Endothelial cell of umbilical vein (primary cell): ENCODE results near the gene PDHA2. TPM values are rescaled to one million over a fixed set of nuclear protein-coding genes. Genes with fewer than 3 reads are reported as not detected.

ENCODE experiments used
- BruUV-seq: library from RNA; stranded (reverse); fragments of 400-500 nt; replicated peaks from 2 replicates; lab custom pipeline; 2021; lab: Mats Ljungman, UMichigan
- CTCF ChIA-PET: fragments of 300-600, 350-600 bp; sonication (Branson Sonifier 250); formaldehyde crosslinking; loops from one replicate; lab custom pipeline; 2021; ENCODE audit warnings: antibody characterized with exemption, inconsistent platforms; lab: Charles Lee
- POLR2A ChIA-PET: fragments of 300-600, 350-600 bp; sonication (Branson Sonifier 250); formaldehyde crosslinking; loops from one replicate; lab custom pipeline; 2021; ENCODE audit warnings: antibody characterized with exemption, inconsistent platforms; lab: Charles Lee
- DNase-seq: peaks from one replicate; pipeline ENCODE4 v3.0.0-alpha.2; 2011; ENCODE audit warnings: low read depth, low spot score
- FAIRE-seq: peaks from 2 replicates; lab custom pipeline; 2011; peaks lifted over from hg19 to GRCh38; lab: Jason Lieb, UNC
- H2AFZ ChIP-seq: 2 replicates; pipeline ENCODE4 v1.6.0; 2012; ENCODE audit warnings: low read depth, low read length, control low read depth, inconsistent platforms
- H3K27ac ChIP-seq: 2 replicates; pipeline ENCODE4 v1.5.1; 2011; ENCODE audit warnings: low read depth, mild to moderate bottlenecking, control low read depth, low read length, moderate library complexity; ENCODE audit not compliant: insufficient read depth
- H3K27me3 ChIP-seq, 2 experiments: 2 replicates each; pipeline versions ENCODE4 v1.6.0 to v1.6.1; 2011; ENCODE audit warnings: low read length in 2 of 2, mixed read lengths in 1 of 2; ENCODE audit not compliant: control insufficient read depth in 2 of 2, insufficient read depth in 2 of 2
- H3K36me3 ChIP-seq, 2 experiments: 2 replicates in 1 of 2; 3 replicates in 1 of 2; pipeline ENCODE4 v1.5.1; 2011; ENCODE audit warnings: low read length in 2 of 2, mild to moderate bottlenecking in 1 of 2, moderate library complexity in 1 of 2; ENCODE audit not compliant: control insufficient read depth in 2 of 2, insufficient read depth in 2 of 2; ENCODE audit errors: extremely low read depth in 1 of 2
- H3K4me1 ChIP-seq: 3 replicates; pipeline ENCODE4 v1.5.1; 2011; ENCODE audit warnings: mild to moderate bottlenecking, low read length; ENCODE audit not compliant: control insufficient read depth, insufficient read depth; ENCODE audit errors: extremely low read depth
- H3K4me2 ChIP-seq: 2 replicates; pipeline ENCODE4 v1.6.1; 2011; ENCODE audit warnings: low read length, control low read depth, mixed read lengths; ENCODE audit not compliant: insufficient read depth
- H3K4me3 ChIP-seq, 3 experiments: fragments of 200-600 bp in 1 of 3; sonication (generic), shearing (Covaris generic) in 1 of 3; replicated peaks in 1 of 3; 2 replicates each; pipeline ENCODE4 v1.5.1; 2011 to 2016; ENCODE audit warnings: control low read depth in 3 of 3, low read length in 3 of 3, mild to moderate bottlenecking in 2 of 3, inconsistent platforms in 1 of 3, low read depth in 1 of 3, moderate library complexity in 1 of 3; ENCODE audit not compliant: insufficient read depth in 1 of 3
- H3K79me2 ChIP-seq: 2 replicates; pipeline ENCODE4 v1.6.0; 2012; ENCODE audit warnings: low read length, inconsistent platforms; ENCODE audit not compliant: control insufficient read depth, insufficient read depth
- H3K9ac ChIP-seq: replicated peaks from 2 replicates; pipeline ENCODE3; 2011; ENCODE audit warnings: low read length, control low read depth; ENCODE audit not compliant: insufficient read depth; ENCODE audit errors: extremely low read depth
- H3K9me1 ChIP-seq: replicated peaks from 3 replicates; pipeline ENCODE4 v1.6.0; 2011; ENCODE audit warnings: mild to moderate bottlenecking, low read length; ENCODE audit not compliant: control insufficient read depth, insufficient read depth; ENCODE audit errors: extremely low read depth
- H3K9me3 ChIP-seq: replicated peaks from 2 replicates; pipeline ENCODE4 v1.5.1; 2012; ENCODE audit warnings: low read length, inconsistent platforms; ENCODE audit not compliant: control insufficient read depth, insufficient read depth
- H4K20me1 ChIP-seq: replicated peaks from 2 replicates; pipeline ENCODE3; 2011; ENCODE audit warnings: mild to moderate bottlenecking, low read length; ENCODE audit not compliant: control insufficient read depth, insufficient read depth; ENCODE audit errors: extremely low read depth
- FOS ChIP-seq: IDR thresholded peaks from 2 replicates; pipeline ENCODE4 v1.6.1; 2011; ENCODE audit warnings: mild to moderate bottlenecking, low read length, moderate library complexity, borderline replicate concordance; ENCODE audit not compliant: insufficient read depth
- GATA2 ChIP-seq: IDR thresholded peaks from 2 replicates; pipeline ENCODE4 v1.7.0; 2011; ENCODE audit warnings: low read depth, mild to moderate bottlenecking, moderate library complexity, mixed read lengths, low read length; ENCODE audit not compliant: insufficient read length, insufficient read depth
- JUN ChIP-seq: IDR thresholded peaks from 2 replicates; pipeline ENCODE4 v1.6.1; 2011; ENCODE audit warnings: borderline replicate concordance, low read depth; ENCODE audit not compliant: insufficient read length, insufficient read depth
- MYC ChIP-seq: IDR thresholded peaks from one replicate; pipeline ENCODE4 v1.6.1; 2011; ENCODE audit warnings: mild to moderate bottlenecking, low read depth, low read length
- POLR2A ChIP-seq: IDR thresholded peaks from 2 replicates; pipeline ENCODE4 v1.6.1; 2012; ENCODE audit warnings: low read depth, mild to moderate bottlenecking, control low read depth, low read length
- POLR2AphosphoS5 ChIP-seq: IDR thresholded peaks from 2 replicates; pipeline ENCODE4 v1.6.1; 2012; ENCODE audit warnings: low read depth, mild to moderate bottlenecking, control low read depth, low read length, moderate library complexity; ENCODE audit not compliant: insufficient read depth
- dilution Hi-C: fragments of 300-500 bp; cut with MboI; formaldehyde crosslinking; loops from one replicate; pipeline ENCODE4 v1.15.0; 2019; ENCODE audit warnings: low sequenced_read_pairs; ENCODE audit not compliant: extremely low pct_ligation_motif_present
- intact Hi-C: fragments of 100-400 bp; cut with micrococcal nuclease; formaldehyde crosslinking; loops from one replicate; pipeline ENCODE4 v1.10.0; 2022
- polyA plus RNA-seq, 4 experiments: library from polyadenylated mRNA; depleted of rRNA in 3 of 4; stranded (reverse) in 3 of 4; unstranded in 1 of 4; fragments of >200 nt; gene quantifications; 2 replicates each; pipeline versions ENCODE4 v1.2.1 to v1.2.3, GENCODE V29; 2011 to 2012; ENCODE audit warnings: missing spikeins in 1 of 4
- total RNA-seq: library from RNA; stranded (reverse); gene quantifications from 2 replicates; pipeline ENCODE4 v1.2.3, GENCODE V29; 2021
- TF ChIP-seq, protein P1 (sequence below), 2 donors: IDR thresholded peaks; 1 replicate in 1 of 2; 2 replicates in 1 of 2; pipeline ENCODE4 v1.5.1; 2011; ENCODE audit warnings: low read length in 2 of 2, mild to moderate bottlenecking in 2 of 2, moderate library complexity in 2 of 2, control low read depth in 1 of 2, inconsistent platforms in 1 of 2, low read depth in 1 of 2; ENCODE audit not compliant: insufficient read depth in 1 of 2; ENCODE audit errors: extremely low read depth in 1 of 2
- TF ChIP-seq, protein P2 (sequence below): IDR thresholded peaks from 2 replicates; pipeline ENCODE4 v1.6.1; 2011; ENCODE audit not compliant: insufficient read depth, insufficient read length

Gene PDHA2
- total and polyA plus RNA-seq, 2 donors (not counting 3 experiments of a cell fraction or from before 2014, with no cell fraction given), result not detected

GRCh38 chr4:95857761-95858160 lies 17.9 kb downstream of the PDHA2 start:
- H4K20me1 ChIP-seq, result no peaks in the 10 kb centered on the region
- H3K36me3 ChIP-seq, result no peaks in the 10 kb centered on the region
- intact Hi-C loops, result loop anchor here (10.0 kb wide), 1 partner anchor 693 kb away; no protein-coding TSS in a partner anchor
- no peaks in the 10 kb centered on the region for H3K4me1 ChIP-seq
- no peak overlapping the region for H3K9ac ChIP-seq
- ChIA-PET POLR2A (no interaction called here), CTCF (no interaction called here)
- H3K4me2 ChIP-seq, result no peak overlapping the region
- no peak for DNase-seq
- no TSS peak for BruUV-seq
- H2AFZ ChIP-seq, result no peak overlapping the region
- no peak overlapping the region for H3K27ac ChIP-seq
- H3K9me3 ChIP-seq, result no peaks in the 10 kb centered on the region
- no peak overlapping the region for H3K4me3 ChIP-seq
- TF ChIP-seq GATA2, result no peak
- no peak for TF ChIP-seq MYC
- no peak for TF ChIP-seq FOS
- TF ChIP-seq, protein P1, sequence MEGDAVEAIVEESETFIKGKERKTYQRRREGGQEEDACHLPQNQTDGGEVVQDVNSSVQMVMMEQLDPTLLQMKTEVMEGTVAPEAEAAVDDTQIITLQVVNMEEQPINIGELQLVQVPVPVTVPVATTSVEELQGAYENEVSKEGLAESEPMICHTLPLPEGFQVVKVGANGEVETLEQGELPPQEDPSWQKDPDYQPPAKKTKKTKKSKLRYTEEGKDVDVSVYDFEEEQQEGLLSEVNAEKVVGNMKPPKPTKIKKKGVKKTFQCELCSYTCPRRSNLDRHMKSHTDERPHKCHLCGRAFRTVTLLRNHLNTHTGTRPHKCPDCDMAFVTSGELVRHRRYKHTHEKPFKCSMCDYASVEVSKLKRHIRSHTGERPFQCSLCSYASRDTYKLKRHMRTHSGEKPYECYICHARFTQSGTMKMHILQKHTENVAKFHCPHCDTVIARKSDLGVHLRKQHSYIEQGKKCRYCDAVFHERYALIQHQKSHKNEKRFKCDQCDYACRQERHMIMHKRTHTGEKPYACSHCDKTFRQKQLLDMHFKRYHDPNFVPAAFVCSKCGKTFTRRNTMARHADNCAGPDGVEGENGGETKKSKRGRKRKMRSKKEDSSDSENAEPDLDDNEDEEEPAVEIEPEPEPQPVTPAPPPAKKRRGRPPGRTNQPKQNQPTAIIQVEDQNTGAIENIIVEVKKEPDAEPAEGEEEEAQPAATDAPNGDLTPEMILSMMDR (IDR thresholded peaks at IDR 0.05; ENCODE audit: extremely low read depth in 1 of 2, insufficient read depth in 1 of 2, low read depth in 1 of 2, low read length in 2 of 2), result no peak
- TF ChIP-seq POLR2A, result no peak
- TF ChIP-seq, protein P2, sequence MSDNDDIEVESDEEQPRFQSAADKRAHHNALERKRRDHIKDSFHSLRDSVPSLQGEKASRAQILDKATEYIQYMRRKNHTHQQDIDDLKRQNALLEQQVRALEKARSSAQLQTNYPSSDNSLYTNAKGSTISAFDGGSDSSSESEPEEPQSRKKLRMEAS, result no peak
- no peak for TF ChIP-seq POLR2AphosphoS5
- TF ChIP-seq JUN, result no peak
- no peaks in the 10 kb centered on the region for H3K9me1 ChIP-seq
- H3K79me2 ChIP-seq, result no peaks in the 10 kb centered on the region
- no peaks in the 10 kb centered on the region for H3K27me3 ChIP-seq
- dilution Hi-C loops, result no loop called here
- no peak for FAIRE-seq
